Activated CD8-positive, alpha-beta T cell treated with anti-CD3 and anti-CD28 coated beads, Interleukin-2, amount 10 ng/mL, durations not matched to agents 7 days and 5 days (primary cell): Measurements from ENCODE around the gene IPO4. TPM values are rescaled to one million over a fixed set of nuclear protein-coding genes. Genes with fewer than 3 reads are reported as not detected.

ENCODE experiments used
- ATAC-seq: fragments of 150-1000 bp; cut with Tn5 transposase; one replicate; pipeline ENCODE4 v1.10.0; 2021; ENCODE audit warnings: moderate library complexity
- CTCF ChIA-PET: fragments of 350-600 bp; sonication (Branson Sonifier 250); formaldehyde crosslinking; loops from one replicate; lab custom pipeline; 2021; ENCODE audit warnings: antibody characterized with exemption; lab: Charles Lee
- POLR2A ChIA-PET: fragments of 350-600 bp; sonication (Branson Sonifier 250); formaldehyde crosslinking; loops from one replicate; lab custom pipeline; 2021; ENCODE audit warnings: antibody characterized with exemption; lab: Charles Lee
- DNase-seq: peaks from one replicate; pipeline ENCODE4 v3.0.0-alpha.2; 2020
- H3K27ac Mint-ChIP-seq: one replicate; pipeline ENCODE4 v1.8.0; 2021; ENCODE audit warnings: mild to moderate bottlenecking, mixed read lengths
- H3K27me3 Mint-ChIP-seq: one replicate; pipeline ENCODE4 v1.8.0; 2021; ENCODE audit warnings: low read depth, mixed read lengths
- H3K36me3 Mint-ChIP-seq: one replicate; pipeline ENCODE4 v1.8.0; 2021; ENCODE audit warnings: low read depth, mixed read lengths
- H3K4me1 Mint-ChIP-seq: one replicate; pipeline ENCODE4 v1.8.0; 2021; ENCODE audit warnings: low read depth, mixed read lengths
- H3K4me3 Mint-ChIP-seq: one replicate; pipeline ENCODE4 v1.8.0; 2021; ENCODE audit warnings: mild to moderate bottlenecking, mixed read lengths
- H3K9me3 Mint-ChIP-seq: one replicate; pipeline ENCODE4 v1.8.0; 2022; ENCODE audit warnings: mixed read lengths; ENCODE audit not compliant: insufficient read depth
- total RNA-seq, 2 experiments: library from RNA; stranded (reverse); gene quantifications; one replicate each; pipeline ENCODE4 v1.2.3, GENCODE V29; 2021

The IPO4 gene
- total RNA-seq, 2 experiments from 2014 or later, result 56.3 to 60.1 TPM

DNA sequence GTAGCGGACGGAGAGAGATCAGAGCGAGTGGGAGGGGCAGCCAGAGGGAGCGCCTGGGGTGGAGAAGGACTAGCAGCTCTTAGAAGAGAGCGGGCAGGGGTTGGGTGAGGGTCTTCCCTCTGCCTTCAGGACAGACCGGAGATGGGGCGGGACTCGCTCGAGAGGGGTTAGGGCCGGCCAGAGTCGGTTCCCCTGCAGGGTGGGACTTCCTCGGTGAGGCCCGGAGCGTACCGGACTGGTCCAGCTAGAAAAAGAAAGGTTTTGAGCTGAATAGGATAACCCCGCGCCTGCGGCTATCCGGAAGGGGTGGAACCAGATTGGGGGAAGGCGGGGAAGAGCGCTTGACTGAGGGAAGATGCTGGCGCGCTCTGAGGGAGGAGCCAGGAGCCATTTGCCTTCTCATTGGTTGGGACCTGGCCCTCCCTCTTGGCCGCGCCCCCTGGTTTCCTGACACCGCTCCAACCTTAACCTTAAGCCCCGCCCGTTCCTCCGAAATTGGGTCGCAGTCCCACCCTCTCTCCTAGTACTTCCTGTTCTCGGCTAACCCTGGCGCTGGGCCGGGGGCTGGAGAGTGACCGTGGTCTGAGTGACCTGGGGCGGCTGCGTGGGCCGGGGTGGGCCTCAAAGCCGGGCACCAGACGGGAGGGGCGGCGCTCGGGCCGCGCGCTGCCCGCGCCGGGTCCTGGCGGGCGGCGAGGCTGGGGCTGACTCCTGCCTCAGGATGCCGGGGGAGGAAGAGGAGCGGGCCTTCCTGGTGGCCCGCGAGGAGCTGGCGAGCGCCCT, 41.4 kb downstream of the IPO4 start, which contains the start of gene RNF31:
Gene RNF31, plus strand, starts transcription at position 521 of the 783 bp plus-strand sequence. Its CDS starts 201 bp downstream, at position 722.
- Mint-ChIP-seq H3K4me3 (peak within 1 kb of the TSS; percentile 88), H3K27ac (peak within 1 kb of the TSS; percentile 95), H3K9me3 (no peaks in the 10 kb centered on the region), H3K36me3 (peaks cover 81% of the 10 kb centered on the region), H3K4me1 (peaks cover 67% of the 10 kb centered on the region), H3K27me3 (no peaks in the 10 kb centered on the region)
- CTCF ChIA-PET, result interaction anchor here (0.7 to 6.1 kb wide), 11 partner anchors 8 to 160 kb away, joined by 3 to 77 read pairs (median 5); partner anchors contain the start of genes CIDEB, DCAF11, IPO4 and IRF9
- POLR2A ChIA-PET, result interaction anchor here (0.6 to 10.1 kb wide), 17 partner anchors 9 to 546 kb away, joined by 3 to 229 read pairs (median 9); partner anchors contain the start of genes CHMP4A, DCAF11, FITM1 and IPO4
- DNase-seq (peak; percentile 100), ATAC-seq (peak; percentile 87)

DNA sequence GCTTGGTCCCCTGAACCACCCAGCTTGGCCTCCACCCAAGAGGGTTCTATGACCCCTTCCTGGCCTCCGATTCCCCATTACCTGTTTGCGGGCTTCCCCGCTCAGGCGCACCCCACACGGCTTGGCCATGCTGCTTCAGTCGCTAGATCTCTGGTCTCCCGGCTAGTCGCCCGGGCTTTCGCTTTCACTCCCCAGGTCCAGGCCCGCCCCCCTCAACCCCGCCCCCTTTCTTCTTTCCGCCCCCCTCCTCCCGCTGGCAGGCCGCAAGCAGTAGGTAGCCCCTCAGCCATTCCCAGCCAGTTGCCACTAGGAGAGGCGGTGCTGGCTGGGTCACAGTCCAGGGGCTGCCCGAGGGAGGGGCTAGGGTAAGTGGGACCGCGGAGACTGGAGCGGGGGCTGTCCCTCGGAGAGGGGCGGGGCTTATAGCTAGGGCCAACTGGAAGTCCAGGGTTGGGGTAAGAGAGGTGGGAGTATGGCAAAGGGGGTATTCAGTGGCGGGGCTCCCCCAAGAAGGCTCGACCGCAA, 42.1 kb downstream of the IPO4 start, which contains the start of gene PSME2:
Gene PSME2, minus strand, starts transcription at position 158 of the 525 bp plus-strand sequence. Its CDS starts 29 bp downstream, at position 129.
- Mint-ChIP-seq H3K36me3 (peaks cover 79% of the 10 kb centered on the region), H3K4me1 (peaks cover 66% of the 10 kb centered on the region), H3K27ac (peak within 1 kb of the TSS; percentile 95), H3K9me3 (no peaks in the 10 kb centered on the region), H3K4me3 (peak within 1 kb of the TSS; percentile 88), H3K27me3 (no peaks in the 10 kb centered on the region)
- ChIA-PET POLR2A (interaction anchor here (0.6 to 10.1 kb wide), 16 partner anchors 9 to 536 kb away, joined by 3 to 229 read pairs (median 10); partner anchors contain the start of genes CHMP4A, DCAF11, FITM1 and IPO4), CTCF (interaction anchor here (0.7 to 6.1 kb wide), 10 partner anchors 9 to 161 kb away, joined by 3 to 77 read pairs (median 8); partner anchors contain the start of genes CIDEB, DCAF11, IRF9 and NRL)
- peak; percentile 96 for DNase-seq
- peak; percentile 72 for ATAC-seq

GRCh38 chr14:24145690-24146452, 42.7 kb downstream of the IPO4 start:
- POLR2A ChIA-PET, result interaction anchor here (0.9 to 10.1 kb wide), 11 partner anchors 9 to 97 kb away, joined by 4 to 229 read pairs (median 13); partner anchors contain the start of genes CHMP4A, DCAF11, IPO4 and IRF9
- Mint-ChIP-seq H3K27ac (peak overlapping the region; percentile 95), H3K4me3 (peak overlapping the region; percentile 88), H3K4me1 (peaks cover 63% of the 10 kb centered on the region), H3K36me3 (peaks cover 77% of the 10 kb centered on the region), H3K27me3 (no peaks in the 10 kb centered on the region), H3K9me3 (no peaks in the 10 kb centered on the region)
- ATAC-seq (no peak), DNase-seq (peak; percentile 29)
- CTCF ChIA-PET, result interaction anchor here (0.8 to 6.1 kb wide), 8 partner anchors 9 to 162 kb away, joined by 3 to 77 read pairs (median 16); partner anchors contain the start of genes CIDEB, DCAF11, IRF9 and NRL

DNA sequence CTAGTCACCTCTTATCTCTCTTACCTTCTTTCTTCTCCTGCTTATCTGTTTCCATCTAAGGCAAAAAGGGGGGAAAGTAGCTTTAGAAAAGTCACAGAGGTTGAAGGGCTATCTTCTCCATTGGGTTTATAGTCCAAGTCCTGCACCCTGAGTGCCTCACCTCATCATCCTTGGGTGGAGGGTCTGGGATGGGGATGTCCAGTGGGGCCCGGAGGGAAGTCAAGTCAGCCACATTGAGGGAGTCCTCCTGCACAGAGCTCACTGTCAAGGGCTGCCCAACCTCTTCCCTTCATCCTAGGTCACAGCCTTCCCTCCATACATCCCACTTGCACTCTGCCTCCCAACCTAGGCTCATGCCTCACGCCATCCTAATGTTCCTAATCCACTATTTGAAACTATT, 43.4 kb downstream of the IPO4 start:
- ATAC-seq (no peak), DNase-seq (no peak)
- Mint-ChIP-seq H3K9me3 (no peaks in the 10 kb centered on the region), H3K27me3 (no peaks in the 10 kb centered on the region), H3K4me1 (peaks cover 56% of the 10 kb centered on the region), H3K36me3 (peaks cover 77% of the 10 kb centered on the region), H3K4me3 (peak overlapping the region; percentile 88), H3K27ac (peak overlapping the region; percentile 95)
- ChIA-PET POLR2A (interaction anchor here (1.6 to 10.1 kb wide), 6 partner anchors 8 to 71 kb away, joined by 4 to 229 read pairs (median 34); partner anchors contain the start of genes CHMP4A, DCAF11, IRF9 and MDP1), CTCF (interaction anchor here (3.4 to 6.1 kb wide), 4 partner anchors 9 to 37 kb away, joined by 22 to 77 read pairs (median 26); partner anchors contain the start of genes DCAF11, IRF9, NRL and PSME1)

- Mint-ChIP-seq H3K9me3 (no peaks in the 10 kb centered on the region), H3K4me3 (peak overlapping the region; percentile 88), H3K27ac (peak overlapping the region; percentile 43), H3K36me3 (peaks cover 76% of the 10 kb centered on the region), H3K27me3 (no peaks in the 10 kb centered on the region), H3K4me1 (peaks cover 54% of the 10 kb centered on the region)
- ATAC-seq (no peak), DNase-seq (no peak)
- CTCF ChIA-PET, result interaction anchor here (4.8 to 6.1 kb wide), 2 partner anchors 16 to 29 kb away, joined by 22 to 77 read pairs; partner anchors contain the start of genes DCAF11, IRF9 and NRL
- POLR2A ChIA-PET, result interaction anchor here (1.0 to 10.1 kb wide), 3 partner anchors 16 to 30 kb away, joined by 5 to 229 read pairs (median 14); partner anchors contain the start of genes DCAF11, IRF9 and NRL
These were observed 44.2 kb downstream of the IPO4 start for GRCh38 chr14:24144451-24144850.

- Mint-ChIP-seq H3K4me1 (peaks cover 54% of the 10 kb centered on the region), H3K36me3 (peaks cover 76% of the 10 kb centered on the region)
- POLR2A ChIA-PET, result interaction anchor here (0.7 to 2.2 kb wide), 4 partner anchors 15 to 526 kb away, joined by 3 to 14 read pairs (median 4); partner anchors contain the start of genes DCAF11, IRF9 and NRL
These were observed 45.1 kb downstream of the IPO4 start for GRCh38 chr14:24143511-24143910.

DNA sequence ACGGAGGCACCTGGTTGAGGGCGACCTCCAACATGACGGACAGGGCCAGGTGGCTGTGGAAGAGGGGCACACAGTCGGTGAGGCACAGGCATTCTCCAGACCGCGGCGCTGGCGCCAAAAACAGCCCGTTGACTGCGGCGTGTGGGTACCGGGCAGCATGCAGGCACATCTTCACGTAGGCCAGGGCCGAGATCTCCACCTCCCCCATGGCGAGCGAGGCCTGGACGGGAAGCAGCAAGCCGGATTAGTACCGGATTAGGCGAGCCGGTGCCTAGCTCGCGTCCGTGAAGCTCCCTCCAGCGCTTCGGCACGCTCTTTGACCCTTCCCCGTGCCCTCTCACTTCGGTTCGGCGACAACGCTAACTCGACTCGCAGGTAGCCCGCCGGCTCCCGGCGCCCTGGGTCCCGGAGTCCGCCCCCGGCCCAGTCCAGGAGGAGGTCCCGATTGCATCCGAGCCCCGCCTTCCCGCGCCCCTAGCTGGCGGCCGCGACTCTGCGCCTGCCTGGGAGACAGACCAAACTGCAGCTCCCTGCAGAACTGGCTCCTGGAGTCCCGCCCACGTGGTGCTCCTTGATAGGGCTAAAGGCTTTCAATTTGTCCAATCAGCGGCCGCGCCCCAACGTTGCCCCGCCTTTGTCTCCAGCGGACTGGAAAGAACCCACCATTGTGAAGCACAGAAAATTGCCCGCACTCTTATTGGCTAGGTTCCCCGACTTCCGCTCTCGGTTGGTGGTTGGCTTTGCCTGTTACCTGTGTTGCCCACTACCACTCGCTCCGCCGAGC, 47.3 kb downstream of the IPO4 start, which contains the start of gene EMC9:
Gene EMC9, minus strand, starts transcription at position 495 of the 784 bp plus-strand sequence. Its CDS starts 287 bp downstream, at position 208.
- POLR2A ChIA-PET, result interaction anchor here (0.6 to 3.5 kb wide), 14 partner anchors 9 to 289 kb away, joined by 3 to 56 read pairs (median 4); partner anchors contain the start of genes CHMP4A, DCAF11, IRF9 and KHNYN
- H3K36me3 Mint-ChIP-seq, result peaks cover 88% of the 10 kb centered on the region
- DNase-seq (peak; percentile 100), ATAC-seq (peak; percentile 92)
- peak within 1 kb of the TSS; percentile 77 for H3K27ac Mint-ChIP-seq
- H3K27me3 Mint-ChIP-seq, result no peaks in the 10 kb centered on the region
- CTCF ChIA-PET, result interaction anchor here (0.7 to 2.2 kb wide), 16 partner anchors 9 to 296 kb away, joined by 3 to 20 read pairs (median 4); partner anchors contain the start of genes CIDEB, DCAF11, IRF9 and NRL
- peak within 1 kb of the TSS; percentile 97 for H3K4me3 Mint-ChIP-seq
- no peaks in the 10 kb centered on the region for H3K9me3 Mint-ChIP-seq
- H3K4me1 Mint-ChIP-seq, result peaks cover 66% of the 10 kb centered on the region

More at GRCh38 chr14:24143511-24143910, 45.1 kb downstream of the IPO4 start:
- CTCF ChIA-PET, result interaction anchor here (4.8 to 6.1 kb wide), 2 partner anchors 17 to 28 kb away, joined by 22 to 77 read pairs; partner anchors contain the start of genes DCAF11, IRF9 and NRL
- ATAC-seq (no peak), DNase-seq (no peak)
- peak overlapping the region; percentile 1 for H3K27ac Mint-ChIP-seq
- no peak overlapping the region for H3K4me3 Mint-ChIP-seq
- no peaks in the 10 kb centered on the region for H3K9me3 Mint-ChIP-seq
- no peaks in the 10 kb centered on the region for H3K27me3 Mint-ChIP-seq

- POLR2A ChIA-PET, result interaction anchor here (2.5 to 4.0 kb wide), 3 partner anchors 8 to 25 kb away, joined by 32 to 56 read pairs (median 48); partner anchors contain the start of genes DCAF11, IRF9, NRL and PSME2
- CTCF ChIA-PET, result interaction anchor here (1.5 to 5.2 kb wide), 3 partner anchors 21 to 30 kb away, joined by 3 to 37 read pairs (median 4); partner anchors contain the start of gene IRF9
- peak overlapping the region; percentile 97 for H3K4me3 Mint-ChIP-seq
- H3K36me3 Mint-ChIP-seq, result peaks cover 69% of the 10 kb centered on the region
- peaks cover 62% of the 10 kb centered on the region for H3K4me1 Mint-ChIP-seq
- ATAC-seq (no peak), DNase-seq (peak; percentile 49)
- peak overlapping the region; percentile 68 for H3K27ac Mint-ChIP-seq
- no peaks in the 10 kb centered on the region for H3K27me3 Mint-ChIP-seq
- no peaks in the 10 kb centered on the region for H3K9me3 Mint-ChIP-seq
These were observed 49.2 kb downstream of the IPO4 start for GRCh38 chr14:24139272-24139934.
